ENCODE data around the gene GPC6.

GRCh38 chr13:94020833-94021232 lies 794.2 kb downstream of the GPC6 start:
- no peak for TF ChIP-seq POLR2A (IDR thresholded peaks at IDR 0.05)
- TF ChIP-seq CTCF (IDR thresholded peaks at IDR 0.05) = no peak

Measured in uterus (tissue), 2 donors.